Astrocyte of the cerebellum (primary cell): ENCODE results near the gene SYT4.

Experiments used
- DNase-seq: peaks from one replicate; pipeline ENCODE4 v3.0.0-alpha.2; 2011; ENCODE audit warnings: low read depth
- H3K4me3 ChIP-seq: 2 replicates; pipeline ENCODE4 v1.5.1; 2011; ENCODE audit warnings: mild to moderate bottlenecking, low read depth, low read length, moderate library complexity
- in situ Hi-C: cut with HindIII; loops from 2 replicates; pipeline ENCODE4 v1.10.0; 2017; ENCODE audit warnings: low sequenced_read_pairs
- TF ChIP-seq, protein P1 (sequence below): IDR thresholded peaks from 2 replicates; pipeline ENCODE4 v1.5.1; 2012; ENCODE audit warnings: low read length, low read depth, moderate library complexity, mild to moderate bottlenecking; ENCODE audit errors: missing control alignments

The SYT4 gene

DNA sequence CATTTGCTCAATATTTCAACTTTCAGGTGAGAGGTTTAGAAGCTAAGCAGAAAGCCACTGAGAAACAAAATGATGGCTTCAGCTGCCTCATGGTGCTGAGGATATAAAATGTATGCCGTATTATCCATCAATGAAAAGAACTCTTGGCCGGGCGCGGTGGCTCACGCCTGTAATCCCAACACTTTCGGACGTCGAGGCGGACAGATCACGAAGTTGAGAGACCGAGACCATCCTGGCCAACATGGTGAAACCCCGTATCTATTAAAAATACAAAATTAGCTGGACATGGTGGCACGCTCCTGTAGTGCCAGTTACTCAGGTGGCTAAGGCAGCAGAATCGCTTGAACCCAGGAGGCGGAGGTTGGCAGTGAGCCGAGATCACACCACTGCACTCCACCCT is 6.0 kb upstream of the SYT4 start:
- DNase-seq = no peak
- TF ChIP-seq, protein P1, sequence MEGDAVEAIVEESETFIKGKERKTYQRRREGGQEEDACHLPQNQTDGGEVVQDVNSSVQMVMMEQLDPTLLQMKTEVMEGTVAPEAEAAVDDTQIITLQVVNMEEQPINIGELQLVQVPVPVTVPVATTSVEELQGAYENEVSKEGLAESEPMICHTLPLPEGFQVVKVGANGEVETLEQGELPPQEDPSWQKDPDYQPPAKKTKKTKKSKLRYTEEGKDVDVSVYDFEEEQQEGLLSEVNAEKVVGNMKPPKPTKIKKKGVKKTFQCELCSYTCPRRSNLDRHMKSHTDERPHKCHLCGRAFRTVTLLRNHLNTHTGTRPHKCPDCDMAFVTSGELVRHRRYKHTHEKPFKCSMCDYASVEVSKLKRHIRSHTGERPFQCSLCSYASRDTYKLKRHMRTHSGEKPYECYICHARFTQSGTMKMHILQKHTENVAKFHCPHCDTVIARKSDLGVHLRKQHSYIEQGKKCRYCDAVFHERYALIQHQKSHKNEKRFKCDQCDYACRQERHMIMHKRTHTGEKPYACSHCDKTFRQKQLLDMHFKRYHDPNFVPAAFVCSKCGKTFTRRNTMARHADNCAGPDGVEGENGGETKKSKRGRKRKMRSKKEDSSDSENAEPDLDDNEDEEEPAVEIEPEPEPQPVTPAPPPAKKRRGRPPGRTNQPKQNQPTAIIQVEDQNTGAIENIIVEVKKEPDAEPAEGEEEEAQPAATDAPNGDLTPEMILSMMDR = no peak
- no peak overlapping the region for H3K4me3 ChIP-seq
- in situ Hi-C loops = no loop called here

DNA sequence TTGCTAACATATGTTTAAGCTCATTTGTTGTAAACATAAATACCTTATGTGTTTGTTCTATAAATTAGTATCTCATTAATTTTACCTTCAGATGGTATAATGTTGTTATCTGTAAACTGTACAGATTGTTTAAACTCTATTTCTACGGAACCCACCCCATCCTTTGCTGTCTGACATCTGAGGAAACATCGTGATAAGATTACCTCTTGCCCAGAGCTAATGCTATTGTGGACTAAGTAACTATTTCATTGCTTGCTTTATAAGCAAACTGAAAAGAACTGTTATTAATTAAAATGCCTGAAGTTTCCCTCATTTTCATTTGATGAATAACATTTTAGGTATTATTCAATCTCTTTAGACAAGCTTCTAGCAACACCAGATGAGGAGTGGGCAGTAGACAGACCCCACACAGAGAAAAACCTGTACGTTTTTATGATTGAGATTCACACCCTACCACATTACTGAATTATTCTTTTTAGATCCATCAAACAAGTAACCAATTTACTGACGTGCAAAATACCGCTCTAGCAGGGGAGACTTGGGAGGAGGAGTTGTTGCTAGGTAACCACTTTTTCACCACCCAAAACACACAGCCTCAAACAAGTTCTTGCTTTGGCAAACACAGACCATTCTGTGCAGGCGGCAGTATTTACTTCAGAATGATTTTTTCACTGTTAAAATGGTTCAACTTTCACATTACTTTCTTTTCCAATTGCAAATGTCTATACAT is 1.9 kb upstream of the SYT4 start:
- in situ Hi-C loops = no loop called here
- H3K4me3 ChIP-seq = no peak overlapping the region
- TF ChIP-seq, protein P1 = no peak
- no peak for DNase-seq

DNA sequence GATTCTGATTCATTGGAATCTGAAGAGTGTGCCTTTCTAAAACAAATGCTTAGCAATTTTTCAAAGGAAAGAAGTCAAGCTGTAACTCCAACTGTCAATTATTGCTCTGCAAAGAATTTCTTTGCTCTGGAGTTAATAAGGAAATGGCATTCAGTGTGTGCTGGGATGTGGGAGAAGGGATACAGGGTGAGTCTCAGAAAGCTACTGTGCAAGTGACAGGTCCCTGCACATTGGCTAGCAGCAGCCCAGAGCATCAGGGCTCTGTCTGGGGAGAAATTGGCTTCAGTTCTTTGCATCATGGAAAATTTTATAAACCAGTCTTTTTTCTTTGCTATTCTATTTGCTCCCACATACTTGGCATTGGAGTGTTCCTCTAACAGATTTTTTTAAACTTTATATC is 1.1 kb upstream of the SYT4 start:
- in situ Hi-C loops = no loop called here
- no peak for DNase-seq
- TF ChIP-seq, protein P1 = no peak
- no peak overlapping the region for H3K4me3 ChIP-seq

DNA sequence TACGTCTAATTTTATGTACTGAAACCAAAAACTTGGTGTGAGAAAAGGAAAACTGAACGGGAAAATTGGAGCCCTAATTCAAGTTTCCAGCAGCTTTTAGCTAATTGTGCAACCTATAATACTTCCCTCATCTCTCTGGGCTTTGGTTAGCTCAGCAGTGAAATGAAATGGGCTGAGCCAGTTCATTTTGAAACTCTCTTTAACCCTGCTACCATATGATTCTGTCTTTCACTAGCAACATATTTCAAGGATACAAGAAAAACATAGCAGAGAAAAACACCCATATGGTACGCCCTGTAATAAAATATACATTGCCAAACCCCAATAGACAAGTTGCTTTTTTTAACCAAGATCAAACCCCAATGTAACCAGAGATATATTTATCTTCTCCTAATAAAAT is 799 bp downstream of the SYT4 start:
- in situ Hi-C loops = no loop called here

DNA sequence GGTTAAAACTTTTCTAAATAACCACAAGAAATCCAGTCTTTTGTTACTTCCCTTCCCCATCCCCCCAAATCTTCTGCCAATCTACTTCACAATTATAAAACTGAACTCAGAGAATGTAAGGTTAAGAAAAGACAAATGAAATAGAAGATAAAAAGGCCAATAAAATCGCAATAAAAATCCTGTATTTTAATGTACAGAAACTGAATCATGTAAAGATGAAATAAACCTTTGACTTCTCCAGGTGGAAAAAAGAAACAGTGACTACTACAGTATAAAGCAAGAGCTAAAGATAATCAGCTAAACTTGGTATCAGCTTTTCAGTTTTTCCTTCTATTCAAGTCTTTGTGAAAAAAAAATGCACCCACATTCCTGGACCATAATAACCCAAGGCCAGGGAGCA is 1.7 kb downstream of the SYT4 start:
- in situ Hi-C loops = no loop called here
- TF ChIP-seq, protein P1 = no peak
- no peak overlapping the region for H3K4me3 ChIP-seq
- DNase-seq = no peak

More for the DNA sequence above, 799 bp downstream of the SYT4 start:
- TF ChIP-seq, protein P1 = no peak
- H3K4me3 ChIP-seq = no peak overlapping the region
- no peak for DNase-seq

DNA sequence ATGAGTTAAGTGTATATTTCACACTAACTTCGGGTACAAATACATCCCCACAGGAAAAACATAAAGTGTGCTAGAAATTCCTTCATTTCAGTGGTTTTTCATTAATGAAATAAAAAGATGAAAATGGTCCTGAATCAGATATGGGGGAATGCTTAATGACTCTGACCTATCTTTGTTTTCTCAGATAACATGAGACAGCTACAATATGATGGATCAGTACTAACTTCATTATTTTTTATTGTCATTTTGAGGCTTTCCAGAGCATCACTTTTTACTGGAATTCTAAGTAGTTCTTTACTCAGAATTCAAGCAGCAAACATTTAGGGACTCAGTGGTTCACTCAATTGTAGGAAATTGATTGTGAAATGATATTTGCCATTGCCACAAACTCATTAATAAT is 2.8 kb downstream of the SYT4 start:
- H3K4me3 ChIP-seq = no peak overlapping the region
- in situ Hi-C loops = loop anchor here (25.0 kb wide), 1 partner anchor 962 kb away; no protein-coding TSS in a partner anchor
- TF ChIP-seq, protein P1 = no peak
- DNase-seq = no peak
